LHCN-M2 (cell line): ENCODE results near the gene TNNT1. TPM values are rescaled to one million over a fixed set of nuclear protein-coding genes. Genes with fewer than 3 reads are reported as not detected.
"Not testable (repeated sequence)": the region's sequence is repeated elsewhere in the genome, so short reads cannot be mapped to it uniquely, and the experiment has no call there.

ENCODE experiments used
- DNase-seq: peaks from one replicate; pipeline ENCODE4 v3.0.0-alpha.2; 2012; ENCODE audit warnings: low read depth
- total RNA-seq: library from RNA; depleted of rRNA; stranded (reverse); fragments of >200 nt; gene quantifications from 2 replicates; pipeline ENCODE4 v1.2.3, GENCODE V29; 2014

The TNNT1 gene
- total RNA-seq, 1 experiment from 2014 or later = 73.4 TPM

- no peak for DNase-seq
Measured at GRCh38 chr19:55169136-55169535, 20.1 kb upstream of the TNNT1 start.

- peak; percentile 97 for DNase-seq
Measured at GRCh38 chr19:55166530-55167268, 17.7 kb upstream of the TNNT1 start, which contains the start of gene DNAAF3. Gene DNAAF3 (minus strand): TSS chr19:55166613. CDS start chr19:55166413, 200 bp downstream.

GRCh38 chr19:55165952-55166529 is 17.0 kb upstream of the TNNT1 start:
- peak; percentile 75 for DNase-seq

GRCh38 chr19:55161571-55162322 is 12.7 kb upstream of the TNNT1 start:
- no peak for DNase-seq

- DNase-seq = no peak
Measured at GRCh38 chr19:55160986-55161365, 12.0 kb upstream of the TNNT1 start.

GRCh38 chr19:55160128-55160985 is 11.4 kb upstream of the TNNT1 start:
- peak; percentile 82 for DNase-seq

- peak; percentile 81 for DNase-seq
Measured at GRCh38 chr19:55158848-55159749, 10.1 kb upstream of the TNNT1 start.

GRCh38 chr19:55158423-55158822 is 9.4 kb upstream of the TNNT1 start:
- DNase-seq = no peak

- no peak for DNase-seq
Measured at GRCh38 chr19:55157064-55157908, 8.3 kb upstream of the TNNT1 start, which contains the start of gene TNNI3. Gene TNNI3 (minus strand): TSS chr19:55157732. CDS start chr19:55157589, 143 bp downstream.

- DNase-seq = peak; percentile 29
Measured at GRCh38 chr19:55156202-55157063, 7.4 kb upstream of the TNNT1 start.

GRCh38 chr19:55155784-55156183 is 6.8 kb upstream of the TNNT1 start:
- not testable (repeated sequence) for DNase-seq

- no peak for DNase-seq
Measured at GRCh38 chr19:55153652-55154264, 4.8 kb upstream of the TNNT1 start.

GRCh38 chr19:55152017-55152416 is 3.0 kb upstream of the TNNT1 start:
- DNase-seq = peak; percentile 59

- DNase-seq = peak; percentile 86
Measured at GRCh38 chr19:55147545-55148251, 1.3 kb downstream of the TNNT1 start.

- DNase-seq = no peak
Measured at GRCh38 chr19:55146705-55147273, 2.2 kb downstream of the TNNT1 start.

GRCh38 chr19:55146078-55146704 is 2.8 kb downstream of the TNNT1 start:
- no peak for DNase-seq
